Measurements from ENCODE around the gene GALNT11.

GALNT11 gene

GRCh38 chr7:152149363-152149762 lies 123.9 kb downstream of the GALNT11 start:
- no peak for DNase-seq (ENCODE audit: low spot score)

GRCh38 chr7:152152267-152152666 lies 126.8 kb downstream of the GALNT11 start:
- no peak for DNase-seq (ENCODE audit: low spot score)

- no peak for DNase-seq (ENCODE audit: low spot score)
These were observed 133.5 kb downstream of the GALNT11 start for GRCh38 chr7:152158801-152159587.

GRCh38 chr7:152161171-152161570 lies 135.7 kb downstream of the GALNT11 start:
- no peak for DNase-seq (ENCODE audit: low spot score)

GRCh38 chr7:152162287-152162686 lies 136.8 kb downstream of the GALNT11 start:
- DNase-seq (ENCODE audit: low spot score): no peak
